NCI-H2081 (cell line): ENCODE measurements around the gene UNC13A.

Source experiments
- DNase-seq, 2 experiments: peaks; one replicate each; lab custom pipeline; 2025; lab: John Stamatoyannopoulos, UW

Gene UNC13A

DNA sequence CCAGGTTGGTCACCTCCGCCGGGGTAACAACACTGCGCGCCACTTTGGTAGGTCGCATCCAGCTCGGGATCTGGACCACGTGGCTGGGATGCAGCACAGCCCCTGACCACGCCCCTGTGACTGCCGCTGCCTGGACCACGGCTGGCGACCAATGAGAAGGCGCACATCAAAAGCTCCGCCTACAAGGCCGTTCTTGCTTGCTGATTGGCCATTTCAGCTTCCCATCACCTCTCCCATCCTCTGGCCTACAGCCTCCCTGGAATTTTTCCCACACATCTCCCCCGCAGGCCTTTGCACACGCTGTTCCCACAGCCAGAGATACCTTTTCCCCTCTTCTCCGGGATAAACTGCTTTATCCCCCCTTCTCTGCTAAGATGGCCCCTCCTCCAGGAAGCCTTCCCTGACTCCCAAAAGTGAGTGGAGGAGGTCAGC lies 18.6 kb upstream of the UNC13A start:
- no peak for DNase-seq

DNA sequence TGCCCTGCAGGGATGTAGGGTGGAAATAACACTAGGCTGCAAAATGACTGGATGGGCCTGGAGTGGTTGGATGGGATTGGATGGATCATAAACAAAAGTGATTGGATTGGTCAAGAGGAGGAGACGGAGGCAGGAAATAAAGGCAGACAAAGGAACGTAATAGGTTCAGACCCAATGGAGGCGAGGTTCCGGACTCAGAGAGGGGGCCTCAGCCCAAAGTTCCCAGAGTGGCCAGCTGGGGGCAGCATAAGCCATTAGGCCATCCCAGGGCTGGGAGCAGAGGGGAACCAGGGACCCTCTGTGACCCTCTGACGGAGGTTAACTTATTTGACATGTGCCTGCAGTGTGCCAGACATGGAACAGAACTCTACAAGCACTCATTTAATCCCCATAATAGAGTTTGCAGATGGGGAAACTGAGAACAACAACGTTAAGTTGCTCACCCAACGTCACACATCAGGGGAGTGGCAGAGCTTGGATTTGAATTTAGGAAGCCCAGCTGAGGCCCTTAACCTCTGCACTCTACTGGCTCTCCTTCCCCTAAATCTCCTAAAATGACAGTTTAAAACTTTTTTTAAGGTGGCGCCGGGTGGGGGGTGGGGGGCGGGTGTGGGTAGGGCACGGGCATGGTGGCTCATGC lies 15.8 kb upstream of the UNC13A start:
- DNase-seq, result no peak

DNA sequence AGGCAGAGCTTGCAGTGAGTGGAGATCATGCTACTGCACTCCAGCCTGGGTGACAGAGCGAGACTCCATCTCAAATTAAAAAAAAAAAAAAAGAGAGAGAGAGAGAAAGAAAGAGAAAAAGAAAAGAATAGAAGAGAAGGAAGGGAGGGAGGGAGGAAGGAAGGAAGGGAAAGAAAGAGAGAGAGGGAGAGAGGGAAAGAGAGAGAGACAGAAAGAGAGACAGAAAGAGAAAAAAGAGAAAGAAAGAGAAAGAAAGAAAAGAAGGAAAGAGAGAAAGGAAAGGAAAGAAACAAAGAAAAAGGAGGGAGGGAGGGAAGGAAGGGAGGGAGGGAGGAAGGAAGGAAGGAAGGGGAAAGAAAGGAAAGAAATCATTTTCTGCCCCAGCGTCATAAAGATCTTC lies 7.0 kb upstream of the UNC13A start:
- DNase-seq, result no peak

DNA sequence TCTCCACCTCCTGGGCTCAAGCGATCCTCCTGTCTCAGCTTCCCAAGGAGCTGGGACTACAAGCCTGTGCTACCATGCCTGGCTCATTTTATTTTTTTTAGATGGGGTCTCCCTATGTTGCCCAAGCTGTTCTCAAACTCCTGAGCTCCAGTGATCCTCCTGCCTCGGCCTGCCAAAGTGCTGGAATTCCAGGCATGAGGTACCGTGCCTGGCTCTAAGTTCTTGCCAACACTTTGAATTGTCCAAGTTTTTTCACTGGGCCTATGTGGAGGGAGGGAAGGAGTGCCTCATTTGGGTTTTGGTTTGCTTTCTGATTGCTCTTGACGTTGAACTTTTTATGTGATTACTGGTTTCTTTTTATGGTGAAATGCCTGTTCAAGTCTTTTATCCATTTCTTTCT lies 4.4 kb upstream of the UNC13A start:
- DNase-seq, result no peak

DNA sequence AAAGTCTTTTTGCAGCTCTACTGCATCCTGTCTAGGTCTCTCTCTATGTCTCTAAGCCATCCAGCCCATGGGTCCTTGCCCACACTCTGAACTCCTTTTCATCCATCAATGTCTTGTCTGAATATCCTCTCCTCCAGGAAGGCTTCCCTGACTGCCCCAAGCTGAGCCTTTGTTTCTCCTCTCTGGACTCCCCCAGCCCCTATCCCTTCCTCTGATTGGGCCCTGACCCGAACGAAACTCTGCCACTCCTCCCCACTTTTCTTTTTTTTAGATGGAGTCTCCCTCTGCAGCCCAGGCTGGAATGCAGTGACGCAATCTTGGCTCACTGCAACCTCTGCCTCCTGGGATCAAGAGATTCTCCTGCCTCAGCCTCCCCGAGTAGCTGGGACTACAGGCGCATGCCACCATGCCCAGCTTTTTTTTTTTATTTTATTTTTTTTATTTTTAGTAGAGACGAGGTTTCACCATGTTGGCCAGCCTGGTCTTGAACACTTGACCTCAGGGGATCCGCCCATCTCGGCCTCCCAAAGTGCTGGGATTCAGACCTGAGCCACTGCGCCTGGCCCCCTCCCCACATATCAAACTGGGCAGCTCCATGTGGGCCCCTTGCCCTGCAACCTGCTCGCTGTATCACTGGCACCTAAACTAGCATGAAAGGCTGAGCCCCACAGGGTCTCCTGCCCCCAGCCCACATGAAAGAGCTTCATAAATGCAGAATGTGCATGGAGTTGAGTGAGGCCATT lies 870 bp upstream of the UNC13A start:
- DNase-seq, result no peak

DNA sequence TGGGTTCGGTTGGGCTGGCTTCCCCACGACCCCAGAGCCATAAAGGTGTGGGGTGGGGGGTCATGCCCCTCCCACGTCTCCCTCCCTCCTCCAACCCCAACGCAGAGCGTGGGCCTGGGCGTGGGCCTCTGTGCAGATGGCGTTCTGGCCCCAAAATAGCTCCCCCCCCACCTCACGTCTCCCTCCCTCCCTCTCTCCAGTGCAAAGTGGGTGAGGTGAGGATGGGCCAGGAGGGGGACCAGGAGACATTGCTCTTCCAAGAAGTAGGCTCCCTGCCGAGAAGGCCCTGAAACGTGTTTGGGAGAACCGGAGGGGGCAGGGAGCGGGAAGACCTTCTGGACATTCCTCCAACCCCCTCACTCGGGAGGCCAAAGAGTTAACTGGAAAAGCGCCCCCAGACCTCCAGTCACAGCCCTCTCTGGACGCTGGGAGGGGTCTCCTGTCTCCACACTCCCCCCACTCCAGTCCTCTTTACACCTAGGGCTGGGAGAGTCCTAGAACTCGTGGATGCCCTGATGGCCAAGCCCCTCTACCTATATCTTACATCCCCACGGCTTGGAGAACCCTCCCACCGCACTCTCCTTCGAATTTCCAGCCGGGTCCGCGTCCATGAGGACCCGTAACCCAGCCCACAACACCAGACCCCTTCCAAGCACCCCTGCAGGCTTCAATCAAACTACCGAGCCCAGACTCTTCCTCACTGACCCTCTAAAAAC lies 855 bp downstream of the UNC13A start:
- peak in 1 of 2 experiments; percentile 11 for DNase-seq

DNA sequence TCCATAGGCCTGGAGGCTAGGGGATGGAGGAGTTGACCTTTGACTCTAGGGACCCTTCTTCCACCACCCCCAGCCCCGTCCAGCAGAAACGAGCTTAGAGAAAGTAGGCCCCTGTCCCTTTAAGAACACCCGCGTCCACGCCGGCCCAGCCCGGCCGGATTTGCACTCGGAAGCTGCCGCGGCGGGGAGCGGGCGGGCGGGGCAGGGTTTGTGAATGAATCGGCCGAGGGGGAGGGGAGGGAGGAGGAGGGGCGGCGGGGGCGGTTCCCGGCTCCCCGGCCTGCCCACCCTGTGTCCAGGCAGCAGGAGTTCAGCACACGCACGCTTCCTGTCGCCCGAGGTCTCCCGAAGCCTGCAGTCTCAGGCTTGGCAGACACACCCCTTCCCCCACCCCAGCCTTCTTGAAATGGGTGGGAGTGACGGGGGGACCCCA lies 1.5 kb downstream of the UNC13A start:
- DNase-seq, result peak; percentile 67 to 68

DNA sequence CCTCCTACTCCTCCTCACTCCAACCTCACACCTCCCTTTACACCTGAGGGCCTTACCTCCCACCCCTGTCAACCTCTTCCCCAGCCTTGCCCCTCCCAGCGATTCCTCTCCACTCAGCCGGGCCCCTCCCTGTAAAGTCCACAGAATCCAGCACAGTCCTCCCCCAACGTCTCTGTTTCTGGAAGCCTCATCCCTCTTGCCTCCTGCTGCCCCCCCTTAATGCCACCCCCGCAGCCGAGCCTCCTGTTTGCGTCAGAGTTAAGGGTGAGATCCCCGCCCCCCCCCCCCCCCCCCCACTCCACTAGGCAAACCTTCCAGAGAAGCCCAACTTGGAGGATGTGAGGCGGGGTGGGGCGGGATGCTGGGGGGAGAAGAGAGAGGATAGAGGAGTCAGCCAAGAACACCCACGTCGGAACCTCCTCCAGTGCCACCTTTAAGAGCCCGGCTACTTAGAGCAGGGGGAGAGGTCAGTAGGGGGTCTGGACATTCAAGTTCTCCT lies 2.1 kb downstream of the UNC13A start:
- DNase-seq, result no peak

DNA sequence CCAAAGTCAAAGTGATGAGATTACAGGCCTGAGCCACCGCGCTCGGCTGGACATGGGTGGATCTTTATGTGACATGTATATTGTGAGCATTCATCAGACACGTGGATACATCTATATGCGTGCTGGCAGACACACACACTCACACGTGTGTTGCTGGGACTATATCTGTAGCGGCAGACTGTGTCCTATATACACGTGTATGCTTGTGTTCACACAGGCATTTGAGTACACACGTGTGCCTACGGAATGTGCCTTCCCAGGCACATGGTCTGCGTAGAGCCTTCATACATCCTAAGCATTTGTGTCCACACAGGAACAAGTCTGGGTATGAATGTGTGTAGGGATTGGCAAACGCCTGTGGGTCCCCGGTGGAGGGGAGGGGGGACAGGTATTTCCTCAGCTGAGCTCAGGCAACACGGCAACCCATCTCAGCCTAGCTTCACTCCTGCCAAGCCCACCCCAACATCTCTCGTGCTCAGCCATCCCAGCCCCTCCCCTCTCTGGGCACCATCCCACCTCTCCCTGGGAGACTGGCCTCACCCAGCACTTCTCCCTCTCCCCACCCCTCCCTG lies 2.6 kb downstream of the UNC13A start:
- no peak for DNase-seq

DNA sequence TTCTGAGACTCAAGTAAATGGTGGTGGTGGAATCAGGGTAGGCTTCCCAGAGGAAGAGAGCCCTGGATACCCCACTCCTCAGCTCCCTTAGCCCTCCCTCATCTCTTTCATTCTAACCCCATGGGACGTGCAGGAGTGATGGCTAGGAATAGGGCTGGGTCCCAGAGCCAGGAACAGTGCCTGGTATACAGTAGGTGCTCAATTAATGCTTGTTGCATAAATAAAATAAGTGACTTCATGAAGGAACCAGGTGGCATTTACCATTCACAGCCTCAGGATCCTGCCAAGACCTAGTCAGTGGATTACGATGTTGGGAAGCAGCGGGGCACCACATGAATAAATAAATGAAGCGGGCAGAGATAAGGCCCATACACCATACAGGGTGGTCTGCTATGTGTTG lies 3.9 kb downstream of the UNC13A start:
- DNase-seq, result no peak

DNA sequence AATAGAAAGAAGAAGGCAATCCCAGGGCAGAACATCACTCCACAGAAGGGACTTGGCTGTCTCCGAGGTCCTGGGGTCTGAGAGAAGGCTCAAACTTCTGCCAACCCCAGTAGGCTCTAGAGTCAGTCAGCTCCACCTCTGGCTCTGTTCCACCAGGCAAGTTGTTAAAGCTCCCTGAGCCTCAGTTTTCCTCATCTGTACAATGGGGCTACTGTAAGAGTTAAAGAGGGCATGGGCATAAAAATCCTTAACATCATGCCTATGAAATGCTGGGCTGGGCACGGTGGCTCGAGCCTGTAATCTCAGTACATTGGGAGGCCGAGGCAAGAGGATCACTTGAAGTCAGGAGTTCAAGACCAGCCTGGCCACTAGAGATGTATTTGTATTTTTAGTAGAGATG lies 5.1 kb downstream of the UNC13A start:
- no peak for DNase-seq

DNA sequence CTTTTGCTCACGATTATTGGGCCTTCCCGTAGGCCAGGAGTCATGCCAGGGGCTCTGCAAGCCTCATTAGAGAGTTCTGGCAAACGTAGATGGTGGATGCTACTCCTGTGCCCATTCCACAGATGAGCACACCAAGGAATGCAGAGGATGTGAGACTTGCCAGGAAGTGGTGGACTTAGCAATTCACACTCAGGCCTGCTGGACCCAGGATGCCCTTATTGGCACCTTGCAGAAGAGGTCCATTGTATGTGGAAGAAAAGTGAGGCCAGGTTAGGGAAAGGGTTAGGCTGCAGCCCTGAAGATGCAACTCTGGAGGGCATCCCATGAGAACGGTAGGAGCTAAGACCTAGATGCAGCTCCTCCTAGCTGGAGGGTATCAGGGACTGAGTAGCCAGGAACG lies 5.9 kb downstream of the UNC13A start:
- DNase-seq, result no peak

DNA sequence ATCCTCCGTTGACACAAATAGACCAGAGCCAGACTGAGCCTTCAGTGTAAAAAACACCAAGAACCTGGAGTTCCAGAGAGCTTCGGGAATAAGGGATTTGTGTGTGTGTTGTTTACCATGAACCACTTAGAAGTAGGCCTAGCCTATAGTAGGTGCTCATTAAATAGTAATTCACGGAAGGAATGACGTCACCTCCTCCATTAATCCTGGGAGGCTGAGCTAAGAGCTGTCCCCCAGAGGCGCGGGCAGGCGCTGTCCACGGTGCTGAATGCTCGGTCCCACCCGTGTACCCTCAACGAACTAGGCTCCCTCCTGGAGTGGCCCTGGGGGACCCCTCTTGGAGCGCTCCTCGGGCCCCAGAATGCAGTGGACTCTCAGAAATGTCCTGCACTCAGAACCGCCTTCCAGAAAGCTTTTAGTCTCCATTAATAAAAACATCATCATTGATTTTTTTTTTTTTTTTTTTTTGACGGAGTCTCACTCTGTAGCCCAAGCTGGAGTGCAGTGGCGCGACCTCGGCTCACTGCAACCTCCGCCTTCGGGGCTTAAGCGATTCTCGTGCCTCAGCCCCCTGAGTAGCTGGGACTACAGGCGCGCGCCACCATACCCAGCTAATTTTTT lies 6.5 kb downstream of the UNC13A start:
- no peak for DNase-seq

DNA sequence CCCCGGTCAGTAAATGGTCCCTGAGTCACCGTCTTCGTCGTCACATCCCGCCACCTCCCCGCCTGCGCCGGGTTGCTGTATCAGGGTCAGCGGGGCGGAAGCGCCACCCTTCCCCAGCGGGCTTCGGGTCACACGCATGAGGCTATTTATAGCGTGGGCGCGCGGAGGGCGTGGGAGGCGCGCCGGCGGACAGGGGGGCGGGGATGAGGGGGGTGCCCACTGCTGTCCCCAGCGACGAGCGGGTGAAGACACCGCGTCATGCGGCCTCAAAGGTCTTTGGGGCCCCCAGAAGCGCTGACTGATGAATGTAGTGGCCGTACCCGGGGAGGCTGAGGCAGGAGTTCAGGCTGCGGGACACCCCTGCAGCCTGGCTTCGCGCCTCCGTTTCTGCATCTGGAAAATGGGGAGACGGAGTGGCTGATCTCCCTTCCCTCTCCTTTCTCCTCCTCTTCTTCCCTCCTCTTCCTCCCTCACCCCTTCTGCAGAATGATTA lies 7.9 kb downstream of the UNC13A start:
- no peak for DNase-seq

DNA sequence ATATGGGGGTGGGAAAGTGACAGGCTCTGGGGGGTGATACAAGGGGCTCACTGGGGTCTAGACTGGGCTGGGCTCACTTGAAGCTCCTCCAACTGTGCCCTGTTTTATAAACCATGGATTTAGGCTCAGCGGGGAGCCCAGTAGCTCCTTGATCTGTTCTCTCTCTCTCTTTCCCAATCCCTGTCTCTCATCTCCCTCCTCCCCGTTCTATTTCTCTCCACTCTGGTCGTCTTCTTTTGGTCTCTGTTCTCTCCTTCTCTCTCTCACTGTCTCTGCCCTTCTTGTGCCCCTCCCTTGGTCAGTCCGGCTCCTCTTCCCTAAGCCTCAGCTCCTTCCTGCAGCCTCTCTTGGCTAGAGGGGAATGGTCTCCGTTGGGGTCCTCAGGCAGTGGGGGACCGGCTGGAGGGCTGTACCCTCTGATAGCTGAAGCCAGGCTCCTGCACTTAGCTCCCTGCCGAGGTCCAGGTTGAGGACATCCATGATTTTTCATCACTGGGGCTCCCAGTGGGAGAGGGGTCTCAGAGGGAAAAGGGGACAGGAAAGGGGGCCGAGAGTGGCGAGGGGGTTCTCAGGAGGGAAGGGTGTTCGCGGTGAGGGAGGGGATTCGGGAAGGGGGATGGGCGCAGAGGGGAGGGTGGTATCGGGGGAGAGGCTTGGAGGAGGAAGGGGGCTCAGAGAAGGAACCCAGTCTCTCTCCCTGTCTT lies 8.5 kb downstream of the UNC13A start:
- DNase-seq, result no peak

DNA sequence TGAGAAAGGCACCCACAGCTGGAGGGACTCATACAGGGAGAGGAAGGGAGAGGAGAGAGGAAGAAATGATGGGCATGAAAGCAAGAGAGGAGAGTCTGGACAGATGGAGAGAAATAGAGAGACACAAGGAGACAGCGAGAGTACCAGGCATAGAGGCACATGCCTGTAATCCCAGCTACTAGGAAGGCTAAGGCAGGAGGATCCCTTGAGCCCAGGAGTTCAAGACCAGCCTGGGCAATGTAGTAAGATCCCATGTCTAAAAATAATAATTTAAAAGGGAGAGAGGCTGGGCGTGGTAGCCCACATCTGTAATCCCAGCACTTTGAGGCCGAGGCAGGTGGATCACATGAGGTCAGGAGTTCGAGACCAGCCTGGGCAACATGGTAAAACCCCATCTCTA lies 9.3 kb downstream of the UNC13A start:
- no peak for DNase-seq

DNA sequence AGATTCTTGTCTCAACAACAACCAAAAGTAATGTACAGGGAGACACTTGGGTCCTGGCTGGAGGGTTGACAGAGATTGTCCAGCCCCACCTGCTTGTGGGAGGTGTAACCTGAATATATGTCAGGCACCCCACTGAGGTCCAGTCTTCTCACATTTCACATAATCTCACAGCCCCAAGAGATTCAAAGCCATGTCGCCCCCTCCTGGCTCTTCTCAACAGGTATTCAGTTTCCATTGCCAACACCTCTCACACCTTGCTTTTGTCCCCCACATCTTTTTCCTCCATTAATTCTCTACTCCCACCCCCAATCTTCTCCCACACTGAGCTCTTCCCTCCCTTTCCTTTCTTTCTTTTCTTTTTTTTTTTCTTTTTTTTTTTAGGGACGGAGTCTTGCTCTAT lies 11.2 kb downstream of the UNC13A start:
- no peak for DNase-seq

DNA sequence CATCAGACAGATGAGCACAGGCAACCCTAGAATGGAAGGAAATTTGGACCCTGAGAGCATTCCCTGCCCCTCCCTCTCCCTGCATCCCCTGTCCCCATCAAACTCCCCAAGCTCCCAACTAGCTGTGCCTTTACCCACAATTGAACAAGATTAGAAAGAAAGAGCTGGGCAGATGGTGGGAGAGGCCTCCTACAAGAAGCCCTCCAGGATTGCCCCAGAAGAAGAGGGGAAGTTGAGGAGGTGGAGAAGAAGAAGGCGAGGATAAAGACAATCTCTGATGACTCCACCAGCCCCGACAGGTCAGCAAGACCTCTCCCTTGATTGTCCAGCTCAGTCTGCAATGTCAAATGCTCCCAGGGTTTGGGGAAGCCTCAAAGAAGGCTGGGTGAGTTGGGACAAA lies 11.9 kb downstream of the UNC13A start:
- no peak for DNase-seq

DNA sequence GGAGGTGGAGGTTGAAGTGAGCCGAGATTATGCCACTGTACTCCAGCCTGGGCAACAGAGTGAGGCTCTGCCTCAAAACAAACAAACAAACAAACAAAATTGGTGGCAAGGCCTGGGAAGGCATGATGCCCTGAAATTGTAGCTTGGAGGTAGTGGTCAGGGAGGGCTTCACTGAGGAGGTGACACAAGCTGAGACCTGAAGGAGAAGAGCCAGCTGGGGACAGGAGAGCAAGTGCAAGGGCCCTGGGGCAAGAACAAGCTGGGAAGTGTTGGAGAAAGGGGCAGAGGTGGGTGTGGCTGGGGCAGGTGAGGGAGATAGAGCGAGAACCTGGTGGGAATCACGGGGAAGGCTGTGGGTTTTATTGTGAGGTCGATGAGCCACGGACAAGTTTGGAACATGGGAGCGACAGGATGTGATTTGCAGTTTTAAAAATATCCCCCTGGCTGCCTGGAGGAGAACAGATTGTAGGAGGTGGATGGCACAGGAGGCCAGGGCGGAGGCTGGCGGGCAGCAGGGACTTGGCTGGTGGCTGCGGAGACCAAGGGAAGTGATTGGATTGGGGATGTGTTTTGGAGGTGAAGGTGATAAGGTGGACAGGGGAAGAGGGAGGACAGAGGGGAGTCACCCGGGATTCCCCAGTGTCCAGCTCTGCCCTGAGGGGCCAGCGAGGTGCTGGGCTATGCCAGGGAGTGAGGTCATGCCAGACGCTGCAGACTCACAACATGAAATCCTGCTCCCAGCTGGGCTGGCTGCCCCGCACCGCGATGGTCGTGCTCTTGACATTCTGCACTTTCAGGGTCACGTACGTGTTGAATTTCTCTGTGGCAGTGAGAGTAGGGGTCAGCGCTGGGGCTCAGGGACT lies 14.0 kb downstream of the UNC13A start:
- no peak for DNase-seq

DNA sequence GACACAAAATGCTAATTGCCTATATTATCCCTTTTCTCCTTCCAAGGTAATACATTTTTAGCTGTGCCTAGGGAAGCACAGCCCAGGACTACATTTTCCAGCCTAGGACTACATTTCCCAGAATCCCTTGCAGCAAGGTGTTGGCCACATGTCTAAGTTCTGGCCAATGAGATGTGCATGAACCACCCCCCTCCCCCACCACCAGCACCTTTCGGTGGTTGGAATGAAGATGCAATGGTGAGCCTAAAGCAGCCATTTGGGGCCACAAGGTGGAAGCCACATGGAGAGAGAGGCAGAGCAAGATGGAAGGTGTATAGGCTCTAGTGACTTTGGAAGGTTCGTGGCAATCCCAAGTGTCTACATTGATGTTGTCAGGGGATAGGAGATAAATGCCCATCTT lies 16.2 kb downstream of the UNC13A start:
- DNase-seq, result peak; percentile 17 to 22
